GM21786 (cell line): ENCODE data around the gene PDGFA.

Source experiments
- ATAC-seq: cut with Tn5 transposase; IDR thresholded peaks from one replicate; pipeline ENCODE4 v1.9.1; 2021; ENCODE audit not compliant: unreplicated experiment

PDGFA gene

GRCh38 chr7:537911-538634 lies 18.4 kb upstream of the PDGFA start:
- ATAC-seq: no peak

DNA sequence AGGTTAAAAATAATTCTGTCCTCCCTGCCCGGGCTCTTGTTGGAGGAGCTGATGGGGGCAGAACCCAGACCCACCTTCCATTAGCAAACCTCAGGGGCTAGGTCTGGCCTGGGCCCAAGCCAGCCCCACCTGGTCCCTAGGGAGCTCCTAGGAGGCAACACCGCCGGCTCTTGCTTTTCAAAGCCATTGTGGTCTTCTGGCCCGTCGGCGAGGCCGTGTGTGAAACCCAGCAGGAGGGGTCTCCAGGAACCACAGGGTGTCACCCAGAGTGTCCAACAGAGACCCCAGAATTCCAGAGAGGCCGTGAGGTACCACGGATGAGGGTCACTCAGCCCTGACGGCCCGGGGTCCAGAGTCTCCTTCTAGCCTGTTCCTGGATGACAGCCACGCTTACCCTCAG lies 16.6 kb upstream of the PDGFA start:
- ATAC-seq: no peak

DNA sequence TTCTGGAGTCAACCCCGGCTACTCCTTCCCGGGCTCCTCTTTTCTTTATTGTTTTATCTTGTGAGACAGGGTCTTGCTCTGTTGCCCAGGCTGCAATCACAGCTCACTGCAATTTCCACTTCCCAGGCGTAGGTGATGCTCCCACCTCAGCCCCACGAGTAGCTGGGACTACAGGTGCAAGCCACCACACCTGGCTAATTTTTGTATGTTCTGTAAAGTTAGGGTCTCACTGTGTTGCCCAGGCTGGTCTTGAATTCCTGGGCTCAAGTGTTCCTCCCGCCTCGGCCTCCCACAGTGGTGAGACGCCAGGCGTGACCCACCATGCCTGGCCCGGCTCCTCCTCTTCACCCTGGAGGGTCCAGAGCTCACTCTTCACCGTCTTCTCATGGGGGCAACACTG lies 15.3 kb upstream of the PDGFA start:
- no peak for ATAC-seq

DNA sequence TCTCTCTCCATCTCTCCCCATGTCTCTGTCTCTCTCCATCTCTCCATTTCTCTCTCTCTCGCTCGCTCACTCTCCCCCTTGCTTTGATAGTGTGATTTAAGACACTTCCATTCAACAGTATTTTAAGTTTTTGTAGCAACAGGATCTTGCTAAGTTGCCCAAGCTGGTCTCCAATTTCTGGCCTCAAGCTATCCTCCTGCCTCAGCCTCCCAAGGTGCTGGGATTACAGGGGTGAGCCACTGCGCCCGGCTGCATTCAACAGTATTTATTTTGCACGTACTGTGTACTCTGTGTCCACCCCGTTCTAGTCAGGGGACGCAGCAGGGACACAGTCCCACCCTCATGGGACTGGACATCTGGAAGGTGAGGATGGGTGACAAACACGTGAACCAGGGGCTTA lies 14.4 kb upstream of the PDGFA start:
- ATAC-seq: no peak

DNA sequence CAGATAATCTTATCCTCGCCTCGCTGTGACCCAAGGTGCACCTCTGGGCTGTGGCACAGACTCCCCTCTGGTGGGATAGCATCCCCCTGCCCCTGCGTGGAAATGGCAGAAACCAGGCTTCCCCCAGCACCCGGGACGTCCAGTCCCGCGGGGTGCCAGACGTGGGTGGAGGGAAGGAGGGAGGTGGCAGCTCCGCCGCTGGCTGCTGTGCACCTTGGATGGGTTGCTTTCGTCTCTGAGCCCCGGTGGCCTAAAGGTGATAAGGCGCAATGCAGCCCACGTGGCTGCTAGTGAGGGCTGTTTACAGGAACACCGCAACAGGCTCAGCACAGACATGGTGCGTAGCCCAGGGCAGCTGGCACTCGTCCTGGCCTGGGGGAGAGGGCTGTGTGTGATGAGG lies 13.6 kb upstream of the PDGFA start:
- ATAC-seq: no peak

- ATAC-seq: no peak
Observed at GRCh38 chr7:532379-533143, 12.9 kb upstream of the PDGFA start.

DNA sequence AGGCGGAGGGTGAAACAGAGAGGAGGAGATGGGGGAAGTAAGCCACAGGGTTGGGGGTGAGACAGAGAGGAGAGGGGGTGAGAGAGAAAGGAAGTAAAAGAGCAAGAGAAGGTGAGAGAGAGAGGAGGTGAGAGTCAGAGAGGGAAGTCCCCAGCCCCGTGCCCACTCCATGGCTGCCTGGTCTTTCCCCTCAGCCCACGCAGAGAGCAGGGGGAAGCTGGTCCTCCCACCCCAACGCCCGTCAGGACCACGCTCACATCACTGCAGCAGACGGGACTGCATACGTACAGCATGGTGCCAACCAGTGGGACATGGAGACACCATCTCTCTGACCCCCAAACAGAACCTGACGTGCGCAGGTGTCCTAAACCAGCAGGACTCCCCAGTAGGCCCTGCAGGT lies 12.1 kb upstream of the PDGFA start:
- no peak for ATAC-seq

DNA sequence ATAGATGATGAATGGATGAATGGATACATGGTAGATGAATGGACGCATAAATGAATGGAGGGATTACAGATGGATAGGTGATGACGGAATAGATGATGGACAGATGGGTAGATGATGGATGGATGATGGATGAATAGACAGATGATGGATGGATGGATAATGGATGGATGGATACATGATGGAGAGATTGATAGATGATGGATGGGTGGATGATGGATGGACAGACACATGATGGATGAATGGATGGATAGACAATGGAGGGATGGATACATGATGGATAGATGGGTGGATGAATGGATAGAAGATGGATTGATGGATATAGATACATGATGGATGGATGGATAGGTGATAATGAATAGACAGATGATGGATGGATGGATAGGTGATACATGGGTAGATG lies 8.8 kb upstream of the PDGFA start:
- no peak for ATAC-seq

- ATAC-seq: no peak
Observed at GRCh38 chr7:527723-528122, 8.1 kb upstream of the PDGFA start.

DNA sequence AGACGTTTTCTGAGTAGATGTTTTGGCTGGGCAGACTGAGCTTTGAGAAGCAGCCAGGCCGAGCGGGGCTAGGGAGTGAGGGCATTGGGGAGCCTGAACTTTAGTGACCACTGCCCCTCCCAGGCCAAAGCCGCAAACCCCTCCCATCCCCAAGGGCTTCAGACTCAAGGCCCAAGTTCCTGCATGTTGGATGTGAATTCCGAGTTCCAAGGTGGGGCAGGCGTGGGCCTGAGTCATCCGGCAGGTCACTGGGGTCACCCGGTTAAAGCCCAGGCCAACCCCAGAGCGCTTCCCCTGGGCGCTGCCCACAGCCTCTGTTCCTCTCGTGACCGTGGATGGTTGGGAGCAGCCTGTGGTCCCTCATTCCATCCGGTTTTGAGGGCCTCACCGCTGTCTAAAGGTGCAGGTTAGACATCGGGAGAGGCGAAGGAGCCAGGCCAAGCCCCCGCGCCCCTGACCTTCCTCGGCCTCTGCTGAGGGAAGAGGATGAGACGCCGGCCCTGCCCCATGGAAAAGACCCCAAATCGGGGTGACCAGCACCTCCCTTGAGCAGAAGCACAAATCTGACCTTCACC lies 6.9 kb upstream of the PDGFA start:
- no peak for ATAC-seq

DNA sequence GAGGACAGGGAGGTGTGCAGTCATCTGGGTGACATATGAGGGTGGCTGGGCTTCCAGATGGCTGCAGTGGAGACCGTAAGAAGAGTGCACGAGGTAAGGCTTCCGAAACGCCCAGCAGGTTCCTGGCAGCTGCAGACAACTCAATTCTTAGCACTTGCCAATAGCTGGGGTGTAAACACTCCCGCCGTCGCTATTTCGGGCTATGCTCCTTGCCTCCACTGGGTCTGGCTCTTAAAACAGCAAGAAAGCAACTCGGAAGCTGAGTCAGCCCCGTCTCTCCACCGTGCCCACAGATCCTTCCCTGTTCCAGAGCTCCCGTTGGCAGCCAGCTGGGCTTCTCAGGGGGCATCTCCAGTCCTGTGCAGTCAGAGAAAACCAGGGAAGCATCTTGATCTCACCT lies 6.1 kb upstream of the PDGFA start:
- no peak for ATAC-seq

- ATAC-seq: no peak
Observed at GRCh38 chr7:524800-525199, 5.2 kb upstream of the PDGFA start.

DNA sequence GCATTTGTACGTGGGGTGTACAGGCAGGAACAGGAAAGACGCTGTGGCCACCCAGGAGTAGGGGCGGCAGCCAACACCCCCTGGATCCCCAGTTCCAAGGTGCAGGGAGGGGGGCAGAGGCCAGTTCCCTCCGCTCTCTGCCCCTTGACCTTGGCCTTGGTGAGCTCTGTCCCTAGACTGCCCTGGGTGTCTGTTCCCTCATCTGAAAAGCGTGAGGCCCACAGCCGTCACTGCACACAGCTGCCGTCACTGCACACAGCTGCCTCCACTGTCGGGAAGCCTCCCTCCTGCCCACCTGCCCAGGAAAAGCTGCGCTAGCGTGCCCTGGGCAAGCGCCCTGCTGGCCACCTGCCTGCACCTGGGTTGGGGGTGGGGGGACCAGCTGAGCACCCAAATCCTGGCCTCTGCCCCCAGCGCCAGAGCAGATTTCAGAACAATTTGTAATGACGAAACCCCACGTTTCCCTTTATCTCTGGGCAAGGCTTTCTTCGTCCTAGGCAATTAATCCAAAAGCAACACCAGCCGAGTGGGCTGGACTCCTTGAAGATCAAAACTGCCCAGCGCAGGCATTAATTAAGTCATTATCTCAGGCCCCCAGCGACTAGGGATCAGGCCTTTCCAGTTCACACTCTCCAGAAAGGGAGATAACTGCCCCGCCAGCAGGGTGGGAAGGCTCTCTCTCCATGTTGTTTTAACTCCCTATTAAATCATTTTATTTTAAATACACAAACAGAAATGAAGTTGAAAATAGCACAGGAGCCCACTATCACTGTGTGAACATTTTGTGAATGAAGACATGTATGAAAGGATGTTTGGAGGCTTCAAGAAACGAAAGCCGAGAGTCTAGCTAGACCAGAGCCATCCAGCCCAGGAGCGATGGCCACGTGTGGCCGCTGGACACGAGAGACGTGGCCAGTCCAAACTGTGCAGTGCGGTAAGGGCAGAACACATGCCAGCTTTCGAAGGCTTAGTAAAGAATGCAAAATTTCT lies 4.0 kb upstream of the PDGFA start:
- ATAC-seq: no peak

GRCh38 chr7:522951-523314 lies 3.3 kb upstream of the PDGFA start:
- ATAC-seq: no peak

DNA sequence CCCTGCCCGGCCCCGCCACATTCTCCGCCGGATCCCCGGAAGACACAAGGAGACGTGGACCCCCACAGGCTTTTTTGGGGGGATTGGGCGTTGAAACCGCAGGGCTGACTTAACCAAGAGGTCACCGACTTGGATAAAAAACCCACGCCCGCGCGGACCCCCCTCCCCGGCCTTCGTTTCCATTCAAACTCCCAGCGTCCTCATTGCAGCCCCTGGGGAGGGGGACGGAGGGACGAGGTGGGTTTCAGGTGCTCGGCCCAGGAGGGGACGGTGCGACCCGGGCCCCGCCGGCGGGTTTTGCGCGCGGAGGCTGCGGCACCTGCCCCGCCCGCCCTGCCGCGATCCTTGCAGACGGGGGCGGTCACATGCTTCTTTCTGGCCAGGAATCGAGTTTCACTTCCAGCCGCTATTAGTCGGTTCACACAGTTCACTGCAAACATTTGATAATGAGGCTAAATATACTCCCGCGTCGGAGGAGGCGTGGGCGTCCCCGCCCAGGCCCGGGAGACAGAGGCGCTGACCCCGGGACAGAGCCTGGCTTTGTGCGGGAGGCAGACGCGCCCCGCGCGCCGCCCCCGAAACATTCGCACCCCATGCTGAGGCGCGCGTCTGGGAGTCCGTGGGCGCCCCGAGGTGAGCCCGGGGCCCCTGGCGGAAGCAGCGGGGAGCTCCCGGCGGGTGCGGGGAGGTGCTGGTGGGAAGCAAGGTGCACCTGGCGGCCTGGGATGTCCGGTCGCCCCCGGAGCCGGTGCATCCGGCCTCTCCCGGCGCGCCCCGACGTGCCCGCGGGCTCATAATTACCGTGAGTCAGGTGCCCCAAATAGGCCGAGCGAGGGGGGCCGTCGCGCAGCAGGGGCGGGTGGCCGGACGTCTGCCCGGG lies 2.7 kb upstream of the PDGFA start:
- no peak for ATAC-seq

GRCh38 chr7:521221-522070 lies 1.8 kb upstream of the PDGFA start:
- no peak for ATAC-seq

GRCh38 chr7:520503-521161 lies 986 bp upstream of the PDGFA start:
- ATAC-seq: no peak

GRCh38 chr7:518630-519483 lies 789 bp downstream of the PDGFA start:
- no peak for ATAC-seq
